SK-N-SH (cell line): ENCODE measurements around the gene ZFTA.

Source experiments
- CHD2 ChIP-seq: fragments of 150-350 bp; IDR thresholded peaks from 2 replicates; pipeline ENCODE4 v1.6.1; 2018; ENCODE audit warnings: low read length; ENCODE audit not compliant: partially characterized antibody
- CTCF ChIP-seq: fragments of 200-600 bp; sonication (generic); IDR thresholded peaks from 2 replicates; pipeline ENCODE4 v1.6.1; 2017; ENCODE audit warnings: antibody characterized with exemption, mild to moderate bottlenecking, moderate library complexity
- MEF2A ChIP-seq: IDR thresholded peaks from 2 replicates; pipeline ENCODE4 v1.4.0; 2012; ENCODE audit warnings: low read depth, borderline replicate concordance
- MXI1 ChIP-seq: IDR thresholded peaks from 2 replicates; pipeline ENCODE4 v1.6.1; 2012; ENCODE audit warnings: mild to moderate bottlenecking, low read depth, low read length, improper control_type of control experiment
- POLR2AphosphoS5 ChIP-seq: IDR thresholded peaks from 2 replicates; pipeline ENCODE4 v1.6.1; 2012; ENCODE audit warnings: low read depth, low read length
- USF1 ChIP-seq: IDR thresholded peaks from 2 replicates; pipeline ENCODE4 v1.4.0; 2012; ENCODE audit warnings: low read depth, borderline replicate concordance
- YY1 ChIP-seq: IDR thresholded peaks from 2 replicates; pipeline ENCODE4 v1.4.0; 2012; ENCODE audit warnings: low read depth, mild to moderate bottlenecking

GRCh38 chr11:63811522-63811921, 42.9 kb upstream of the ZFTA start:
- no peak for TF ChIP-seq CTCF
- TF ChIP-seq POLR2AphosphoS5 = no peak
- TF ChIP-seq CHD2 = no peak
- no peak for TF ChIP-seq YY1
- no peak for TF ChIP-seq MXI1
- TF ChIP-seq USF1 = no peak
- TF ChIP-seq MEF2A = no peak
